Hippocampal formation (tissue), 2 donors: Measurements from ENCODE around the gene CDC14A.
"Not testable (repeated sequence)": the region's sequence is repeated elsewhere in the genome, so short reads cannot be mapped to it uniquely, and the experiment has no call there.

Source experiments
- DNase-seq, 2 donors: peaks; one replicate each; lab custom pipeline; 2025; lab: John Stamatoyannopoulos, UW

CDC14A gene

DNA sequence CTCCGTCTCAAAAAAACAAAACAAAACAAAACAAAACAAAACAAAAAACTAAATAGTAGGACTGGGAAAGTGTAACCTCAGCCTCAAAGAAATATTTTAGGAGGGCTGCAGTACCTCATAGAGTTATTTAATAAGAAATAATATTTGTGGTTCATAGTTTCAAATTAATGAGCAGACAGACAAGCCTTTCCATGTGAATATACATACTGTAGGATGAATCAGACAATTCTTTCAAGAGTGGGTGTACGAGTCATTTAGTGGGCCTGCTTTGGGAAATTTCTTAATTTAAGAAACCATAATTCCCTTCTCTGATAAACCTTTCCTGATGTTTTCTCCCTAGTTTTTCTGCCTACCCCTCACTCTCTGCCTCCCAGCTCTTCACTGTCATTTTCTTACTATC is 52.5 kb downstream of the CDC14A start:
- DNase-seq, result no peak

- DNase-seq, result not testable (repeated sequence)
Measured at GRCh38 chr1:100405902-100406301, 53.6 kb downstream of the CDC14A start.

DNA sequence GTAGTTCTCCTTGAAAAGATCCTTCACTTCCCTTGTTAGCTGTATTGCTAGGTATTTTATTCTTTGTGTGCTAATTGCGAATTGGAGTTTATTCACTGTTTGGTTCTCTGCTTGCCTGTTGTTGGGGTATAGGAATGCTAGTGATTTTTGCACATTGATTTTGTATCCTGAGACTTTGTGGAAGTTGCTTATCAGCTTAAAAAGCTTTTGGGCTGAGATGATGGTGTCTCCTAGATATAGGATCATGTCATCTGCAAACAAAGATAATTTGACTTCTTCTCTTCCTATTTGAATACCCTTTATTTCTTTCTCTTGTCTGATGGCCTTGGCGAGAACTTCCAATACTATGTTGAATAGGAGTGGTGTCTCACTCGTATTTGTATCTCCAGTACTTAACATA is 55.1 kb downstream of the CDC14A start:
- DNase-seq, result not testable (repeated sequence)

- DNase-seq, result no peak
Measured at GRCh38 chr1:100411019-100411418, 58.7 kb downstream of the CDC14A start.

GRCh38 chr1:100411574-100411973 is 59.3 kb downstream of the CDC14A start:
- no peak for DNase-seq

DNA sequence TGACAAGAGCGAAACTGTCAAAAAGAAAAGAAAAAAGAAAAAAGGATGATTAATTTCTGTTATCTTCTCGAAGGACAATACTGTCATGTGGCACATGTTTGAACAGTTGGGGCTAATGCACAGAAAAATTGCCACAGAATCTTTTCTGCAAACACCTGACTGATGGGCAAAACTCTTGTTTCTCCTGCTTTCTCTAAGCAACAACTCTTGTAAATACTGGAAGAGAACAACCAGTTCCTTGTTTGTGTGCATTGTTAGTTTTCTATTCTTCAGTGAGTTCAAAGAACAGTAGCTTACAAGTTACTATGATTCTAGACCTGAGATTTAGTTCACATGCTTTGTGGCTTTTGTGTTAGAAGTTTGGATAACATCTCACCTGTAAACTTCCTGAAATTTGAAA is 60.7 kb downstream of the CDC14A start:
- DNase-seq, result no peak

- no peak for DNase-seq
Measured at GRCh38 chr1:100414693-100415497, 62.6 kb downstream of the CDC14A start.

DNA sequence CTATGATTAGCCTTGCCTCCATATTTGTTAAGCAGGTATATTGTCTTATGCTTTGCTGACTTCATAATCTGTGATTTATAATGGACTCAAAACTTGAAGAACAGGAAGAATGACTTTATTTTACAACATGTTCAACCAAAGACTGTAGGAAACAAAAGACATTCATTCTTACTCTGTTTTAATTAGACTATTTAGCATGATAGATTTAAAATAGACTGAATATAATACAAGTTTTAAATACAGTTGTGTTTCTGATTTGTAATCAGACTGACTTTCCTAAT is 63.1 kb downstream of the CDC14A start:
- no peak for DNase-seq

GRCh38 chr1:100419072-100419471 is 66.8 kb downstream of the CDC14A start:
- no peak for DNase-seq

- no peak for DNase-seq
Measured at GRCh38 chr1:100422065-100422464, 69.8 kb downstream of the CDC14A start.

- DNase-seq, result no peak
Measured at GRCh38 chr1:100423832-100424337, 71.6 kb downstream of the CDC14A start.

- no peak for DNase-seq
Measured at GRCh38 chr1:100428160-100428559, 75.9 kb downstream of the CDC14A start.

GRCh38 chr1:100430325-100430756 is 78.0 kb downstream of the CDC14A start:
- DNase-seq, result no peak

DNA sequence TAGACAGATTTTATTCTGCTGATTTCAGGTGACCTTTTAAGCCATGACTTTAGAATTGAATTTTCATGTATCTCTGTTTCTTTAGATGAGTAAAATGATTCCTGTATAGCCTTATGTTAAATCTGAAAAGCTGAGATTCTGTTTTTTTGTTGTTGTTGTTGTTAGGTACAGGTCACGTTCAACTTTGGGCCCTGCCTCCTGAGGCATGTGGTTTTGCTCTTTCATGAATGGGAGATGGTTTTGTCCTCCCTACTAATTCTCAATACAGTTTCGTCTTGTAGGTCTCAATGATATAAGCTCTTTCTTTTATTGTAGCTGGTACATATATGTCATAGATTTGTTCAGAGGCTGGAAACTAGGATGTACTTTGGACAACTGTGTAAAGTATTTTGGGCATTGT is 79.6 kb downstream of the CDC14A start:
- DNase-seq, result no peak

DNA sequence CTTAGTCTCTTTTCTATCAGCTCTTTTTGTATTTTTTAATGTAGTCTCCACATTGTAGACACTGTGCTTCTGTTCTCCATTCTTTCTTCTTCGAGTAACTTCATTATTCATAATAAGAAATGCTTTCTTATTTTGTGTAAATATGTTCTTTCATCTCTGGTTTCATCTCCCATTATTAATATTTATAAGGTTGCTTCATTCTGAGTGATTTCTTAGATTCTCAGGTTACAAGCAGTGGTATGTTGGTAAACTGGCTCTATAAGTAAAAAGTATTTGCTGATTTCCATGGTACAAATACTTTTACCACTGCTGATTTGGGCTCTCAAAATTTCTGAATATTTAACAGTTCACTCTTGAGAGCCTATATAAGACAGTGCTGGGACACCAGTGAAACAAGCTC is 81.3 kb downstream of the CDC14A start:
- no peak for DNase-seq

DNA sequence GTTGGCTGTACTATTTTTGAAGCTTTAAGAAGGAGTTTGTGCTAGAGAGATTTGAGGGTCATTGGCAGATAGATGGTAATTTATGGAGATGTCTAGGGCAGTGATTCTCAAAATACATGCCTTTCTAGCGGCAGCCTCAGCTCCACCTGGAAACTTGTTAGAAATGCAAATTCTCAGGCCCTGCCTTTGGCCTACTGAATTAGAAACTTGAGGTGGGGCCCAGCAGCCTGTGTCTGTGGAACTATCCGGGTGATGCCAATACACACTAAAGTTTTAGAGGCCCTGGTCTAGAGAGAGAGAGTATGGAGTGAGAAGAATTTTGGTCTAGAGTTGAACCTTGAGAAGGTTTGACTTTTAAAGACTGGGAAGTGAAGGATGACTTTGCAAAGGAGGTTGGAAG is 82.5 kb downstream of the CDC14A start:
- no peak for DNase-seq

DNA sequence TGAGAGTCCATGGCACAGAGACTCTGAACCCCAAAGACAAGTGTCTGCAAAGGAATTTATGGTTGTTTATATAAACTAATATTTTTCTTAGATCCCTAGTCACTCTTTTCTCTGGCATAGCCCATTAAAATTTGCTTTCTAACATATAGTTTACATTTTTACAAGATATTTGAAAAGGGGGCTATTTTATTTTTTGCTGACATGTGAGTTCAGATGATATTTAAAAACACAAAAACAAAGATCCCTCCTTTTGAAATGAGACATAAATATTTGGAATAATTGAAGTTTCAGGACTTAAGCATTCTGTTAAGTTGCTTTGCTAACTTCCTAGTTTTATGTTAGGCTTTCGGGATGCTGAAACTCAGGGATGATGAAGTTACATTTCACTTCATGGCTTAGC is 86.1 kb downstream of the CDC14A start:
- DNase-seq, result no peak

DNA sequence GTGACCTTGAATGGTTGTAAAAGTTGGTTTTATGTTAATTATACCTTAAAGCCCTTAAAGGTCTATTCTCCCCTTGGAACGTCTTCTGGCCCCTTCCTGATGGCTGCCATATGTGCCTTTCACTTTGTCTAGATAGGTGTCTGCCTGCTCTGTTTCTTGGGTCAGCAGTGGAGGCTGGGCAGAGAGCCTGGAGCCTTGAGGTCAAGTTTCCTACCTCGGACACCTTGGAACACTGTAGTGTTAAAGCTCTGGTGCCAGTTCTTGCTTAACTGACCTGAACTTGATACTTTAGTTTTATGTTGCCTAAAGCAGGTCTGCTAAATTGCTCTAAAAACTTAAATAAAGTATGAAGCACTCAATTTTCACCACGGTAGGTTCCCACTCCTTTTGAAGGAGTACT is 86.5 kb downstream of the CDC14A start:
- no peak for DNase-seq

GRCh38 chr1:100440075-100440809 is 87.9 kb downstream of the CDC14A start:
- DNase-seq, result no peak

DNA sequence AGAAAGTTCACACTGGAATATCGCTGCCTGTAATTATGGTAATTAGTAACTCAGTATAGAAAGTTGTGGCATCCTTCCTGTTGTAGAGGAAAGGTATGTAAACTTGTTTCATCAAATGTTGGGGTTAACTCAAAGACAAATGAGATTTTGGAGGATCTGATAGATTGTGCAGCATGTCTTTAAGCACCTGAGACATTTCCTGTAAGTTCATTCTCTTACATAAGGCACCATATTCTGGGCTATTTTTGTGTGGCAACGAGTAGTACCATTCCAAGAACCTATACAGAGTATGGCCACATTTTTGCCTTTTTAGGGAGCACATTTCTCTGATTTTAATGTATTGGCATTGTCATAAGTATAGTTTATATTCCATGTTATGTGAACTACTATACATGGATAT is 88.8 kb downstream of the CDC14A start:
- no peak for DNase-seq

DNA sequence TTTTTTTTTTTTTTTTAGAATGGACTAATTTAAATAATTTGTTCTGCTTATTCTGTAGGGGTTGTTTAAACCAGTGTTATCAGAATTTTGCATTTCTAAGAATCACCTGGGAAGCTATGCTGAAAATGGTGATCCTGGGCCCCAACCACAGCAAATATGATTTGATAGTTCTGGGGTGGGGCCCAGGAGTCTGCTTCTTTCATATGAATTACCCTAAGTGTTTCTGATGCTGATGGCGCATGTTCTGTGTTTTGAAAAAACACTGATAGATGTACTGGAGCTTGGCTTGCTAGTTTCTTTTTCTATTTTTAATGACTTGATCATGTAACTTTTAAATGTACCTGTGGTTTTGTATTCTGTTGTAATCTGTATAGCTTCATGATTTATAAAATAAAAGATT is 89.3 kb downstream of the CDC14A start:
- no peak for DNase-seq

GRCh38 chr1:100443811-100444571 is 91.7 kb downstream of the CDC14A start:
- DNase-seq, result no peak

DNA sequence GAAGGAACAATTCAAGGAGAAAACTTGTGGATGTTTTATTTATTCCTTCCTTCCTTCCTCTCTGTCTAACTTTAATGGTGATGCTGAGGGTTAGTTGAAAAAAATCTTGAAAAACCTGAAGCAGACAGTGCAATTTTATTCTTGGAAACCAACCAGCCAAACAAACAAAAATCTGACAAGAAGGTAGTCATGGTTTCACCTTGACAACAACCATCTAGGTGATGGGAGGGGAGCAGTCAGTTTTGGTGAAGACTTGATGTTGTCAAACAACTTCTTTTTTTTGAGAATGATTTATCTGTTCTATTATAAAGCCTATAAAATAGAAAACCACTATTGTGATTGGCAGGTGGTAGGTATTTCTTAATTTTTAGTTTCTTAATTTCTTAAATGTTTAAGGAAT is 93.3 kb downstream of the CDC14A start:
- no peak for DNase-seq
